Measurements from ENCODE around the gene RASL11B.

- no peak for TF ChIP-seq CHD4 (IDR thresholded peaks at IDR 0.05; ENCODE audit: borderline replicate concordance, low read length)
- TF ChIP-seq ARID3A (IDR thresholded peaks at IDR 0.05; ENCODE audit: low read depth, low read length), result no peak
Observed at GRCh38 chr4:52877694-52878093, 15.6 kb downstream of the RASL11B start.

Data from HepG2 (cell line).